Loucy (cell line): ENCODE data around the gene VPS54.

ENCODE experiments used
- H2AFZ ChIP-seq: fragments of 200-600 bp; sonication (generic); 2 replicates; pipeline ENCODE4 v1.6.0; 2016; ENCODE audit warnings: antibody characterized with exemption, mild to moderate bottlenecking, low read length, moderate library complexity
- H3F3A ChIP-seq: fragments of 200-600 bp; 2 replicates; pipeline ENCODE4 v1.6.0; 2016; ENCODE audit warnings: antibody characterized with exemption, low read depth, mild to moderate bottlenecking
- H3K27me3 ChIP-seq: fragments of 200-600 bp; sonication (generic); 2 replicates; pipeline ENCODE4 v1.6.1; 2014; ENCODE audit warnings: low read length, mild to moderate bottlenecking; ENCODE audit not compliant: insufficient read depth, poor library complexity, severe bottlenecking
- H3K36me3 ChIP-seq: fragments of 200-600 bp; sonication (generic); 2 replicates; pipeline ENCODE4 v1.6.1; 2016; ENCODE audit warnings: low read length; ENCODE audit not compliant: insufficient read depth
- H3K4me1 ChIP-seq: fragments of 200-600 bp; sonication (generic); 2 replicates; pipeline ENCODE4 v1.5.1; 2014; ENCODE audit warnings: low read length, mild to moderate bottlenecking; ENCODE audit not compliant: insufficient read depth, poor library complexity, severe bottlenecking
- H3K4me2 ChIP-seq: fragments of 200-600 bp; sonication (generic); 2 replicates; pipeline ENCODE4 v1.6.0; 2014; ENCODE audit warnings: antibody characterized with exemption, low read length, low read depth, mild to moderate bottlenecking; ENCODE audit not compliant: poor library complexity, severe bottlenecking
- H3K4me3 ChIP-seq: fragments of 200-600 bp; sonication (generic); 2 replicates; pipeline ENCODE4 v1.5.1; 2014; ENCODE audit warnings: low read length, mild to moderate bottlenecking, mixed read lengths; ENCODE audit not compliant: poor library complexity, severe bottlenecking
- H3K79me2 ChIP-seq: fragments of 200-600 bp; sonication (generic); 2 replicates; pipeline ENCODE4 v1.6.1; 2014; ENCODE audit warnings: low read length; ENCODE audit not compliant: insufficient read depth
- H3K9ac ChIP-seq: fragments of 200-600 bp; sonication (generic); 2 replicates; pipeline ENCODE4 v1.6.0; 2014; ENCODE audit warnings: mild to moderate bottlenecking, low read depth, low read length, moderate library complexity; ENCODE audit not compliant: poor library complexity, severe bottlenecking
- H3K9me2 ChIP-seq: fragments of 200-600 bp; sonication (generic); replicated peaks from 2 replicates; pipeline ENCODE4 v1.6.1; 2016; ENCODE audit warnings: low read depth, low read length, mixed read lengths
- H3K9me3 ChIP-seq: fragments of 200-600 bp; sonication (generic); 2 replicates; pipeline ENCODE4 v1.6.1; 2014; ENCODE audit warnings: mild to moderate bottlenecking, antibody characterized with exemption, low read length, low read depth; ENCODE audit not compliant: insufficient read depth
- H4K20me1 ChIP-seq: fragments of 200-600 bp; sonication (generic); 2 replicates; pipeline ENCODE4 v1.6.0; 2014; ENCODE audit warnings: antibody characterized with exemption, low read length, mild to moderate bottlenecking; ENCODE audit not compliant: insufficient read depth, poor library complexity, severe bottlenecking
- CTCF ChIP-seq: fragments of 200-600 bp; sonication (generic); conservative IDR thresholded peaks from 2 replicates; pipeline ENCODE4 v1.5.1; 2014; ENCODE audit warnings: mild to moderate bottlenecking, antibody characterized with exemption, low read length
- EZH2phosphoT487 ChIP-seq: fragments of 200-600 bp; IDR thresholded peaks from 2 replicates; pipeline ENCODE4 v1.6.1; 2018; ENCODE audit warnings: antibody characterized with exemption, mild to moderate bottlenecking, moderate library complexity, borderline replicate concordance

VPS54 gene

GRCh38 chr2:63903003-63903402, 116.2 kb downstream of the VPS54 start:
- TF ChIP-seq EZH2phosphoT487, result no peak
- no peak for TF ChIP-seq CTCF
- Histone ChIP-seq H3K4me2 (no peak overlapping the region), H3K27me3 (no peaks in the 10 kb centered on the region), H3K9ac (no peak overlapping the region), H2AFZ (no peak overlapping the region), H3K79me2 (no peaks in the 10 kb centered on the region), H3K4me1 (no peaks in the 10 kb centered on the region), H3K36me3 (peaks cover 29% of the 10 kb centered on the region; the same call in 1 of the 2 replicates), H3F3A (no peaks in the 10 kb centered on the region), H4K20me1 (no peaks in the 10 kb centered on the region), H3K4me3 (no peak overlapping the region), H3K9me3 (peaks cover 14% of the 10 kb centered on the region; the same call in 1 of the 2 replicates), H3K9me2 (no peaks in the 10 kb centered on the region)

- Histone ChIP-seq H3K4me1 (no peaks in the 10 kb centered on the region), H3F3A (no peaks in the 10 kb centered on the region), H3K9me3 (peaks cover 14% of the 10 kb centered on the region; the same call in 1 of the 2 replicates), H3K4me3 (no peak overlapping the region), H2AFZ (no peak overlapping the region), H3K9ac (no peak overlapping the region), H4K20me1 (no peaks in the 10 kb centered on the region), H3K79me2 (no peaks in the 10 kb centered on the region), H3K9me2 (no peaks in the 10 kb centered on the region), H3K4me2 (no peak overlapping the region), H3K36me3 (peaks cover 32% of the 10 kb centered on the region; the same call in 1 of the 2 replicates), H3K27me3 (no peaks in the 10 kb centered on the region)
- TF ChIP-seq CTCF (no peak), EZH2phosphoT487 (no peak)
These were observed 117.1 kb downstream of the VPS54 start for GRCh38 chr2:63902149-63902548.

GRCh38 chr2:63899639-63900038, 119.6 kb downstream of the VPS54 start:
- H3K36me3 ChIP-seq, result peaks cover 37% of the 10 kb centered on the region
- no peaks in the 10 kb centered on the region for H4K20me1 ChIP-seq

More at GRCh38 chr2:63899639-63900038, 119.6 kb downstream of the VPS54 start:
- Histone ChIP-seq H3K9ac (no peak overlapping the region), H3K27me3 (no peaks in the 10 kb centered on the region), H3K4me2 (no peak overlapping the region), H3K4me1 (no peaks in the 10 kb centered on the region), H3K9me2 (no peaks in the 10 kb centered on the region), H2AFZ (no peak overlapping the region), H3K9me3 (peaks cover 14% of the 10 kb centered on the region; the same call in 1 of the 2 replicates), H3F3A (no peaks in the 10 kb centered on the region), H3K79me2 (no peaks in the 10 kb centered on the region), H3K4me3 (no peak overlapping the region)
- TF ChIP-seq EZH2phosphoT487 (no peak), CTCF (no peak)
